Measurements from ENCODE around the gene PDCD4.

- TF ChIP-seq, protein P1, sequence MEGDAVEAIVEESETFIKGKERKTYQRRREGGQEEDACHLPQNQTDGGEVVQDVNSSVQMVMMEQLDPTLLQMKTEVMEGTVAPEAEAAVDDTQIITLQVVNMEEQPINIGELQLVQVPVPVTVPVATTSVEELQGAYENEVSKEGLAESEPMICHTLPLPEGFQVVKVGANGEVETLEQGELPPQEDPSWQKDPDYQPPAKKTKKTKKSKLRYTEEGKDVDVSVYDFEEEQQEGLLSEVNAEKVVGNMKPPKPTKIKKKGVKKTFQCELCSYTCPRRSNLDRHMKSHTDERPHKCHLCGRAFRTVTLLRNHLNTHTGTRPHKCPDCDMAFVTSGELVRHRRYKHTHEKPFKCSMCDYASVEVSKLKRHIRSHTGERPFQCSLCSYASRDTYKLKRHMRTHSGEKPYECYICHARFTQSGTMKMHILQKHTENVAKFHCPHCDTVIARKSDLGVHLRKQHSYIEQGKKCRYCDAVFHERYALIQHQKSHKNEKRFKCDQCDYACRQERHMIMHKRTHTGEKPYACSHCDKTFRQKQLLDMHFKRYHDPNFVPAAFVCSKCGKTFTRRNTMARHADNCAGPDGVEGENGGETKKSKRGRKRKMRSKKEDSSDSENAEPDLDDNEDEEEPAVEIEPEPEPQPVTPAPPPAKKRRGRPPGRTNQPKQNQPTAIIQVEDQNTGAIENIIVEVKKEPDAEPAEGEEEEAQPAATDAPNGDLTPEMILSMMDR (conservative IDR thresholded peaks at IDR 0.05; ENCODE audit: low read length), result no peak
- no peak for TF ChIP-seq EZH2phosphoT487 (IDR thresholded peaks at IDR 0.05; ENCODE audit: borderline replicate concordance, low read depth, low read length)
These were observed 6.4 kb upstream of the PDCD4 start for GRCh38 chr10:110865186-110865808.
